ENCODE measurements around the gene TNPO3. TPM values are rescaled to one million over a fixed set of nuclear protein-coding genes. Genes with fewer than 3 reads are reported as not detected.
A peak's percentile ranks its signal among the peaks of the same experiment; 100 is the strongest.

TNPO3 gene
- total and polyA plus RNA-seq, 10 of the 15 experiments (the other 5 are each of a cell fraction or from before 2014, with no cell fraction given): 17.6 to 91.8 (median 65.9) TPM

DNA sequence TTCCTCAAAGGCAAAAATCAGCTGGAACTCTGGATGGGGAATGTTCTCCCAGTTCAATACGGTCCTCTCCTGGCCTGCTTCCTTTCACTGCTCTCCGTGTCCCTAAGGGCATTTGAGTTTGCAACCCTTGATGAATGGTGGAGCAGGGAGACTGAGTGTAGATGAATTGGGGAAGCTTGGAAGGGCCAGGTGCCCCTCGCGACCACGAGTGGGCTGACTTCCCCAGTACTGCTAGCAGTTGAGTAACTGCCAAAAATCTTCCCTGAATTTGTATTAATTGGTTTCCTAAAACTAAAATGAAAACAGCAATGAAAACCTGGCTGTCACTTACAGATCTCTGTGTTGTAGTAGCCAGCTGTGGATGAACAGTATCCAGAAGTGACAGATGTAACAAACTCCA lies 103.6 kb downstream of the TNPO3 start:
- in situ Hi-C loops (cut with MboI): no loop called here
- Histone ChIP-seq H4K20me1 (ENCODE audit: control insufficient read depth, insufficient read depth) (no peaks in the 10 kb centered on the region), H3K9ac (ENCODE audit: control insufficient read depth, insufficient read depth, low read length) (no peak overlapping the region), H3K36me3 (ENCODE audit: control insufficient read depth in 2 of 2, insufficient read depth in 2 of 2, low read length in 1 of 2) (peaks cover 39 to 63% of the 10 kb centered on the region in 2 experiments), H3K27ac (ENCODE audit: control insufficient read depth, insufficient read depth) (0 out of 2 replicates have a peak overlapping the region, but pooled peaks have one; percentile 9), H3K27me3 (replicated peaks in 1 of 2; ENCODE audit: control insufficient read depth in 2 of 2, insufficient read depth in 2 of 2, low read length in 1 of 2) (no peaks in the 10 kb centered on the region), H3K79me2 (ENCODE audit: control insufficient read depth, insufficient read depth, low read length) (no peaks in the 10 kb centered on the region), H3K4me2 (ENCODE audit: control insufficient read depth, insufficient read depth) (no peak overlapping the region), H3K9me3 (replicated peaks; ENCODE audit: control insufficient read depth, insufficient read depth, low read length) (no peaks in the 10 kb centered on the region), H3K4me1 (ENCODE audit: control insufficient read depth, insufficient read depth, low read length) (peaks cover 18% of the 10 kb centered on the region), H3K4me3 (no peak overlapping the region), H2AFZ (ENCODE audit: control insufficient read depth, low read depth, low read length) (no peak overlapping the region)
- WGBS (ENCODE audit: insufficient coverage, insufficient replicate concordance, low lambda C conversion rate, missing lambda C conversion rate): 92% methylated on average over 5 of the region's 5 CpGs
- FAIRE-seq (no peak), DNase-seq (ENCODE audit: low read depth, low spot score) (no peak), ATAC-seq (no peak)
- ChIA-PET SMC1A (ENCODE audit: uncharacterized antibody, unreplicated experiment) (interaction anchor here (1.2 to 5.0 kb wide), 2 partner anchors 11 to 140 kb away, joined by 5 to 37 read pairs; no protein-coding TSS in a partner anchor), CTCF (interaction anchor here (0.9 to 2.4 kb wide), 4 partner anchors 11 to 259 kb away, joined by 3 to 9 read pairs (median 4); no protein-coding TSS in a partner anchor), POLR2A (interaction anchor here (0.6 to 10.3 kb wide), 5 partner anchors 9 to 150 kb away, joined by 3 to 107 read pairs (median 5); no protein-coding TSS in a partner anchor), RAD21 (ENCODE audit: unreplicated experiment) (interaction anchor here (0.6 to 1.4 kb wide), 4 partner anchors 12 to 131 kb away, joined by 3 to 5 read pairs (median 4); no protein-coding TSS in a partner anchor)
- no TSS peak for BruUV-seq (replicated peaks)
- TF ChIP-seq, protein P1, sequence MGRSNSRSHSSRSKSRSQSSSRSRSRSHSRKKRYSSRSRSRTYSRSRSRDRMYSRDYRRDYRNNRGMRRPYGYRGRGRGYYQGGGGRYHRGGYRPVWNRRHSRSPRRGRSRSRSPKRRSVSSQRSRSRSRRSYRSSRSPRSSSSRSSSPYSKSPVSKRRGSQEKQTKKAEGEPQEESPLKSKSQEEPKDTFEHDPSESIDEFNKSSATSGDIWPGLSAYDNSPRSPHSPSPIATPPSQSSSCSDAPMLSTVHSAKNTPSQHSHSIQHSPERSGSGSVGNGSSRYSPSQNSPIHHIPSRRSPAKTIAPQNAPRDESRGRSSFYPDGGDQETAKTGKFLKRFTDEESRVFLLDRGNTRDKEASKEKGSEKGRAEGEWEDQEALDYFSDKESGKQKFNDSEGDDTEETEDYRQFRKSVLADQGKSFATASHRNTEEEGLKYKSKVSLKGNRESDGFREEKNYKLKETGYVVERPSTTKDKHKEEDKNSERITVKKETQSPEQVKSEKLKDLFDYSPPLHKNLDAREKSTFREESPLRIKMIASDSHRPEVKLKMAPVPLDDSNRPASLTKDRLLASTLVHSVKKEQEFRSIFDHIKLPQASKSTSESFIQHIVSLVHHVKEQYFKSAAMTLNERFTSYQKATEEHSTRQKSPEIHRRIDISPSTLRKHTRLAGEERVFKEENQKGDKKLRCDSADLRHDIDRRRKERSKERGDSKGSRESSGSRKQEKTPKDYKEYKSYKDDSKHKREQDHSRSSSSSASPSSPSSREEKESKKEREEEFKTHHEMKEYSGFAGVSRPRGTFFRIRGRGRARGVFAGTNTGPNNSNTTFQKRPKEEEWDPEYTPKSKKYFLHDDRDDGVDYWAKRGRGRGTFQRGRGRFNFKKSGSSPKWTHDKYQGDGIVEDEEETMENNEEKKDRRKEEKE (IDR thresholded peaks at IDR 0.05): no peak
- TF ChIP-seq PML (IDR thresholded peaks at IDR 0.05; ENCODE audit: low read length) (peak; percentile 33; the same call in 1 of the 2 replicates), HDAC2 (IDR thresholded peaks at IDR 0.05) (no peak), RUNX3 (IDR thresholded peaks at IDR 0.05; ENCODE audit: low read length) (peak; percentile 24; the same call in 1 of the 2 replicates), FOXM1 (IDR thresholded peaks at IDR 0.05; ENCODE audit: low read depth, low read length) (peak; percentile 20; the same call in 1 of the 2 replicates)
- TF ChIP-seq, protein P2, sequence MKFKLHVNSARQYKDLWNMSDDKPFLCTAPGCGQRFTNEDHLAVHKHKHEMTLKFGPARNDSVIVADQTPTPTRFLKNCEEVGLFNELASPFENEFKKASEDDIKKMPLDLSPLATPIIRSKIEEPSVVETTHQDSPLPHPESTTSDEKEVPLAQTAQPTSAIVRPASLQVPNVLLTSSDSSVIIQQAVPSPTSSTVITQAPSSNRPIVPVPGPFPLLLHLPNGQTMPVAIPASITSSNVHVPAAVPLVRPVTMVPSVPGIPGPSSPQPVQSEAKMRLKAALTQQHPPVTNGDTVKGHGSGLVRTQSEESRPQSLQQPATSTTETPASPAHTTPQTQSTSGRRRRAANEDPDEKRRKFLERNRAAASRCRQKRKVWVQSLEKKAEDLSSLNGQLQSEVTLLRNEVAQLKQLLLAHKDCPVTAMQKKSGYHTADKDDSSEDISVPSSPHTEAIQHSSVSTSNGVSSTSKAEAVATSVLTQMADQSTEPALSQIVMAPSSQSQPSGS (IDR thresholded peaks at IDR 0.05; ENCODE audit: low read length): 0 out of 2 replicates have a peak, but pooled peaks have one; percentile 17
- intact Hi-C loops (cut with micrococcal nuclease; ENCODE audit: unreplicated experiment): no loop called here
